WTC11 (cell line): ENCODE data around the gene KRTAP10-6. TPM values are rescaled to one million over a fixed set of nuclear protein-coding genes. Genes with fewer than 3 reads are reported as not detected.
"Not testable (repeated sequence)": the region's sequence is repeated elsewhere in the genome, so short reads cannot be mapped to it uniquely, and the experiment has no call there.

Experiments used
- ATAC-seq: fragments of 200-7000 bp; cut with Tn5 transposase; 2 replicates; pipeline ENCODE4 v1.10.0; 2021; ENCODE audit warnings: mild to moderate bottlenecking, moderate library complexity
- CTCF ChIA-PET: fragments of 300-600 bp; sonication (Branson Sonifier 250); formaldehyde crosslinking; loops from one replicate; lab custom pipeline; 2021; ENCODE audit warnings: antibody characterized with exemption; lab: Charles Lee
- POLR2A ChIA-PET: fragments of 350-600 bp; sonication (Branson Sonifier 250); formaldehyde crosslinking; loops from one replicate; lab custom pipeline; 2021; ENCODE audit warnings: antibody characterized with exemption; lab: Charles Lee
- DNase-seq: peaks from one replicate; pipeline ENCODE4 v3.0.0; 2021; ENCODE audit warnings: low spot score
- H3K27ac Mint-ChIP-seq: 2 replicates; pipeline ENCODE4 v1.8.0; 2021; ENCODE audit warnings: mixed read lengths
- H3K27me3 Mint-ChIP-seq: 2 replicates; pipeline ENCODE4 v1.8.0; 2021; ENCODE audit warnings: low read depth, mild to moderate bottlenecking, moderate library complexity, mixed read lengths
- H3K36me3 Mint-ChIP-seq: 2 replicates; pipeline ENCODE4 v1.8.0; 2021; ENCODE audit warnings: mixed read lengths
- H3K4me1 Mint-ChIP-seq: 2 replicates; pipeline ENCODE4 v1.8.0; 2022; ENCODE audit warnings: mixed read lengths
- H3K4me3 Mint-ChIP-seq: 2 replicates; pipeline ENCODE4 v1.8.0; 2021; ENCODE audit warnings: mild to moderate bottlenecking, moderate library complexity, mixed read lengths
- H3K9me3 Mint-ChIP-seq: 2 replicates; pipeline ENCODE4 v1.8.0; 2021; ENCODE audit warnings: mixed read lengths
- ATF1 ChIP-seq: sonication (generic); formaldehyde crosslinking; IDR thresholded peaks from 2 replicates; pipeline ENCODE4 v1.8.1; 2023; ENCODE audit warnings: mild to moderate bottlenecking, moderate library complexity, missing genetic modification reagents
- FOXK1 ChIP-seq: sonication (generic); formaldehyde crosslinking; IDR thresholded peaks from 2 replicates; pipeline ENCODE4 v1.8.0; 2022; ENCODE audit warnings: mild to moderate bottlenecking, moderate library complexity, missing genetic modification reagents
- GTF2I ChIP-seq: fragments of 250-450 bp; sonication (Bioruptor Pico); conservative IDR thresholded peaks from 2 replicates; pipeline ENCODE4 v1.4.0; 2021; ENCODE audit warnings: mild to moderate bottlenecking
- NFE2L1 ChIP-seq: sonication (generic); formaldehyde crosslinking; IDR thresholded peaks from 2 replicates; pipeline ENCODE4 v1.8.1; 2023; ENCODE audit warnings: missing genetic modification reagents
- NR3C1 ChIP-seq: sonication (generic); formaldehyde crosslinking; conservative IDR thresholded peaks from 2 replicates; pipeline ENCODE4 v1.8.1; 2023; ENCODE audit warnings: low read depth, mild to moderate bottlenecking, missing genetic modification reagents
- PRRX2 ChIP-seq: fragments of 250-450 bp; sonication (Bioruptor Pico); IDR thresholded peaks from 2 replicates; pipeline ENCODE4 v1.8.0; 2021; ENCODE audit warnings: mild to moderate bottlenecking
- TCF7 ChIP-seq: sonication (generic); formaldehyde crosslinking; IDR thresholded peaks from 2 replicates; pipeline ENCODE4 v1.8.0; 2022; ENCODE audit warnings: mild to moderate bottlenecking, low read depth, missing genetic modification reagents, moderate library complexity
- TP53 ChIP-seq: sonication (generic); formaldehyde crosslinking; IDR thresholded peaks from 2 replicates; pipeline ENCODE4 v1.8.1; 2023; ENCODE audit warnings: mild to moderate bottlenecking, missing genetic modification reagents
- ZNF121 ChIP-seq: sonication (generic); formaldehyde crosslinking; IDR thresholded peaks from 2 replicates; pipeline ENCODE4 v1.8.0; 2023; ENCODE audit warnings: missing genetic modification reagents
- ZNF219 ChIP-seq: sonication (generic); formaldehyde crosslinking; IDR thresholded peaks from 2 replicates; pipeline ENCODE4 v1.8.0; 2023; ENCODE audit warnings: missing genetic modification reagents, mild to moderate bottlenecking, borderline replicate concordance
- total RNA-seq: library from RNA; stranded (reverse); gene quantifications from 3 replicates; pipeline ENCODE4 v1.2.3, GENCODE V29; 2021
- TF ChIP-seq, protein P1 (sequence below): sonication (generic); formaldehyde crosslinking; IDR thresholded peaks from 2 replicates; pipeline ENCODE4 v1.8.1; 2022; ENCODE audit warnings: mild to moderate bottlenecking, missing genetic modification reagents, moderate library complexity, borderline replicate concordance
- TF ChIP-seq, protein P2 (sequence below): sonication (generic); formaldehyde crosslinking; IDR thresholded peaks from 2 replicates; pipeline ENCODE4 v1.8.1; 2023; ENCODE audit warnings: mild to moderate bottlenecking, missing genetic modification reagents
- TF ChIP-seq, protein P3 (sequence below): fragments of 250-450 bp; sonication (Bioruptor Pico); conservative IDR thresholded peaks from 2 replicates; pipeline ENCODE4 v1.9.0; 2021; ENCODE audit warnings: mild to moderate bottlenecking
- TF ChIP-seq, protein P4 (sequence below): sonication (generic); formaldehyde crosslinking; IDR thresholded peaks from 2 replicates; pipeline ENCODE4 v1.8.0; 2023; ENCODE audit warnings: mild to moderate bottlenecking, missing genetic modification reagents
- TF ChIP-seq, protein P5 (sequence below): sonication (generic); formaldehyde crosslinking; IDR thresholded peaks from 2 replicates; pipeline ENCODE4 v1.8.1; 2022; ENCODE audit warnings: mild to moderate bottlenecking, moderate library complexity, missing genetic modification reagents

KRTAP10-6 gene
- total RNA-seq, 1 experiment from 2014 or later: 0.17 TPM

DNA sequence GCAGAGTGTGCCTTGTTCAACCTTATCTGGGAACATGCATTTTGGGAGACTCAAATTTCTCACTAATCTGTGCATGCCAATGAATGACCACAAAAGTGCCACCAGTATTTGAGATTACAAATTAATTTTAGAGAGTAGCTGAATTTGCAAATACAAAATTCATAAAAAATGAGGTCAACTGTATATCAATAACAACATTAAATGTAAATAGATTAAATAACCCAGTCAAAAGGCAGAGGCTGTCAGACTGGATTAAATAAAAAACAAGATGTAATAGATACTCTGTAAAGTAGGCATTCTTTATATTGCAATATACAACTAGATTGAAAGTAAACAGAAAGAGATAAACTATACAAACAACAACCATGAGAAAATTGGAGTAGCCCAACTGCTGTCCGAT lies 28.2 kb downstream of the KRTAP10-6 start:
- ChIA-PET POLR2A (no interaction called here), CTCF (no interaction called here)
- Mint-ChIP-seq H3K4me3 (no peak overlapping the region), H3K27me3 (no peaks in the 10 kb centered on the region; the same call in none of the 2 replicates), H3K27ac (no peak overlapping the region), H3K36me3 (no peaks in the 10 kb centered on the region), H3K9me3 (peaks cover 10% of the 10 kb centered on the region), H3K4me1 (no peaks in the 10 kb centered on the region)
- DNase-seq (no peak), ATAC-seq (no peak)
- TF ChIP-seq TCF7 (CRISPR knock-in tag) (no peak), PRRX2 (CRISPR knock-in tag) (no peak), FOXK1 (CRISPR knock-in tag) (no peak), ZNF219 (CRISPR knock-in tag) (no peak)
- TF ChIP-seq, protein P1, sequence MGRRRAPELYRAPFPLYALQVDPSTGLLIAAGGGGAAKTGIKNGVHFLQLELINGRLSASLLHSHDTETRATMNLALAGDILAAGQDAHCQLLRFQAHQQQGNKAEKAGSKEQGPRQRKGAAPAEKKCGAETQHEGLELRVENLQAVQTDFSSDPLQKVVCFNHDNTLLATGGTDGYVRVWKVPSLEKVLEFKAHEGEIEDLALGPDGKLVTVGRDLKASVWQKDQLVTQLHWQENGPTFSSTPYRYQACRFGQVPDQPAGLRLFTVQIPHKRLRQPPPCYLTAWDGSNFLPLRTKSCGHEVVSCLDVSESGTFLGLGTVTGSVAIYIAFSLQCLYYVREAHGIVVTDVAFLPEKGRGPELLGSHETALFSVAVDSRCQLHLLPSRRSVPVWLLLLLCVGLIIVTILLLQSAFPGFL (CRISPR knock-in tag): no peak
- TF ChIP-seq, protein P2, sequence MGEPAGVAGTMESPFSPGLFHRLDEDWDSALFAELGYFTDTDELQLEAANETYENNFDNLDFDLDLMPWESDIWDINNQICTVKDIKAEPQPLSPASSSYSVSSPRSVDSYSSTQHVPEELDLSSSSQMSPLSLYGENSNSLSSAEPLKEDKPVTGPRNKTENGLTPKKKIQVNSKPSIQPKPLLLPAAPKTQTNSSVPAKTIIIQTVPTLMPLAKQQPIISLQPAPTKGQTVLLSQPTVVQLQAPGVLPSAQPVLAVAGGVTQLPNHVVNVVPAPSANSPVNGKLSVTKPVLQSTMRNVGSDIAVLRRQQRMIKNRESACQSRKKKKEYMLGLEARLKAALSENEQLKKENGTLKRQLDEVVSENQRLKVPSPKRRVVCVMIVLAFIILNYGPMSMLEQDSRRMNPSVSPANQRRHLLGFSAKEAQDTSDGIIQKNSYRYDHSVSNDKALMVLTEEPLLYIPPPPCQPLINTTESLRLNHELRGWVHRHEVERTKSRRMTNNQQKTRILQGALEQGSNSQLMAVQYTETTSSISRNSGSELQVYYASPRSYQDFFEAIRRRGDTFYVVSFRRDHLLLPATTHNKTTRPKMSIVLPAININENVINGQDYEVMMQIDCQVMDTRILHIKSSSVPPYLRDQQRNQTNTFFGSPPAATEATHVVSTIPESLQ: no peak

DNA sequence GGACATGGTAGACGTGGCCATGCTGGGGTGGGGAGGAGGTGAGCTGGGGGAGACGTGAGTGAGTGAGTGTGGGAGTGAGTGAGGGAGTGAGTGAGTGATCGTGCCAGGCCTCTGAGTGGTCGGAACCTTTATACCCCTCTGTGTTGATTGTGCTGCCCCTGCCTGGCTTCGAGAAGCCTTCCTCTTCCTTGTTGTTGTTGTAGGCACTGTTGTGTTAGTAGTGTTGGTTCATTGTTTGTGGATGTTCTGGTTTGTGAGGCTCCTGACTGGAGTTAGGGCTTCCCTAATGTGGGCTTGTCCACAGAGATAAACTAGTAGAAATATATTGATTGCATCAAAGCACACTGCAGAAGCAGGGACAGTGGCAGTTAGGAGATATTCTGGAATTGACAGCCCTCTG lies 33.6 kb downstream of the KRTAP10-6 start, which contains the start of gene KRTAP10-3:
KRTAP10-3 (minus strand) TSS at position 101 of the 400 bp plus-strand sequence; CDS start at position 21, 80 bp downstream.
- Mint-ChIP-seq H3K36me3 (no peaks in the 10 kb centered on the region), H3K9me3 (peaks cover 10% of the 10 kb centered on the region), H3K4me1 (peaks cover 12% of the 10 kb centered on the region), H3K27ac (0 out of 2 replicates have a peak within 1 kb of the TSS, but pooled peaks have one; percentile 24), H3K27me3 (no peaks in the 10 kb centered on the region; the same call in none of the 2 replicates), H3K4me3 (no peak within 1 kb of the TSS)
- ATAC-seq (no peak), DNase-seq (no peak)
- ChIA-PET POLR2A (no interaction called here), CTCF (no interaction called here)
- TF ChIP-seq ZNF121 (CRISPR knock-in tag) (no peak), NR3C1 (no peak), TP53 (CRISPR knock-in tag) (no peak), NFE2L1 (no peak), ATF1 (no peak), GTF2I (CRISPR knock-in tag) (no peak)
- TF ChIP-seq, protein P3, sequence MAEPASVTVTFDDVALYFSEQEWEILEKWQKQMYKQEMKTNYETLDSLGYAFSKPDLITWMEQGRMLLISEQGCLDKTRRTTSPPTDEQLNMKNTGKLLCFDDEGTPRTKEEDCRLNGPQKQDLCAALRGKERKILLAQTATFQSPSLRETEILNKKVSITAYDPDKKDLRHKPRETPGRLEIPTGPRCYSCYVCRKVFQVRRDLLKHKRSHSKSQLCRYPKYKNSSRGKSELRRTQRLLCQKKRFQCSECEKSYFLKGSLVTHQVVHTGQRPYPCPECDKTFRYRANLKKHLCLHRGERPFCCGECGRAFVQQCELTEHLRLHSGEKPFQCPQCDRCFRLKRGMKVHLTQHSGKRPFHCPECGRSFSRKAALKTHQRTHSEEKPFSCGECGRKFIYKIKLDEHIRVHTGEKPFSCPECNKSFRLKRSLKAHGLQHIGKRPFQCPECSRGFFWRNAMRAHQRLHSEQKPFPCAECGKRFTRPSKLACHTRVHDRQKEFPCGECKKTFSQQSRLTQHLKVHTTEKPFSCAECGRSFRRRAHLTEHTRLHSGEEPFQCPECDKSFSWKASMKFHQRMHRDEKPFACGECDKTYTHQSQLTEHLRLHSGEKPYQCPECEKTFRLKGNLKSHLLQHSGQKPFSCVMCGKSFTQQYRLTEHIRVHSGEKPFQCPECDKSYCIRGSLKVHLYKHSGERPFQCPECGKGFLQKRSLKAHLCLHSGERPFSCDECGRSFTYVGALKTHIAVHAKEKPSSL: no peak
- TF ChIP-seq, protein P4, sequence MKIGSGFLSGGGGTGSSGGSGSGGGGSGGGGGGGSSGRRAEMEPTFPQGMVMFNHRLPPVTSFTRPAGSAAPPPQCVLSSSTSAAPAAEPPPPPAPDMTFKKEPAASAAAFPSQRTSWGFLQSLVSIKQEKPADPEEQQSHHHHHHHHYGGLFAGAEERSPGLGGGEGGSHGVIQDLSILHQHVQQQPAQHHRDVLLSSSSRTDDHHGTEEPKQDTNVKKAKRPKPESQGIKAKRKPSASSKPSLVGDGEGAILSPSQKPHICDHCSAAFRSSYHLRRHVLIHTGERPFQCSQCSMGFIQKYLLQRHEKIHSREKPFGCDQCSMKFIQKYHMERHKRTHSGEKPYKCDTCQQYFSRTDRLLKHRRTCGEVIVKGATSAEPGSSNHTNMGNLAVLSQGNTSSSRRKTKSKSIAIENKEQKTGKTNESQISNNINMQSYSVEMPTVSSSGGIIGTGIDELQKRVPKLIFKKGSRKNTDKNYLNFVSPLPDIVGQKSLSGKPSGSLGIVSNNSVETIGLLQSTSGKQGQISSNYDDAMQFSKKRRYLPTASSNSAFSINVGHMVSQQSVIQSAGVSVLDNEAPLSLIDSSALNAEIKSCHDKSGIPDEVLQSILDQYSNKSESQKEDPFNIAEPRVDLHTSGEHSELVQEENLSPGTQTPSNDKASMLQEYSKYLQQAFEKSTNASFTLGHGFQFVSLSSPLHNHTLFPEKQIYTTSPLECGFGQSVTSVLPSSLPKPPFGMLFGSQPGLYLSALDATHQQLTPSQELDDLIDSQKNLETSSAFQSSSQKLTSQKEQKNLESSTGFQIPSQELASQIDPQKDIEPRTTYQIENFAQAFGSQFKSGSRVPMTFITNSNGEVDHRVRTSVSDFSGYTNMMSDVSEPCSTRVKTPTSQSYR (CRISPR knock-in tag): no peak
- TF ChIP-seq, protein P5, sequence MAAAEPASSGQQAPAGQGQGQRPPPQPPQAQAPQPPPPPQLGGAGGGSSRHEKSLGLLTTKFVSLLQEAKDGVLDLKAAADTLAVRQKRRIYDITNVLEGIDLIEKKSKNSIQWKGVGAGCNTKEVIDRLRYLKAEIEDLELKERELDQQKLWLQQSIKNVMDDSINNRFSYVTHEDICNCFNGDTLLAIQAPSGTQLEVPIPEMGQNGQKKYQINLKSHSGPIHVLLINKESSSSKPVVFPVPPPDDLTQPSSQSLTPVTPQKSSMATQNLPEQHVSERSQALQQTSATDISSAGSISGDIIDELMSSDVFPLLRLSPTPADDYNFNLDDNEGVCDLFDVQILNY (CRISPR knock-in tag): no peak

DNA sequence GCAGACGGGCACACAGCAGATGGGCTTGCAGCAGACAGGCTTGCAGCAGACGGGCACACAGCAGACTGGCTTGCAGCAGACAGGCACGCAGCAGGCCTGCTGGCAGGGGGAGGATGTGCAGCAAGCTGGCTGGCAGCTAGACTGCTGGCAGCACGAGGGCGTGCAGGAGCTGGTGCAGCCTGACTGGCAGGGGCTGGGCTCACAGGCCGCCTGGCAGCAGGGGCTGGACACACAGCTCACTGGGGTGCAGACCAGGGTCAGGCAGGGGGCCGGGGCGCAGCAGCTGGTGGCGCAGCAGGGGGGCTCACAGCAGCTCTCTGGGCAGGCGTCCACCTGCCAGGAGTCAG lies 34.0 kb downstream of the KRTAP10-6 start:
- DNase-seq, POLR2A ChIA-PET, H3K9me3 Mint-ChIP-seq, H3K27me3 Mint-ChIP-seq, H3K4me3 Mint-ChIP-seq, H3K36me3 Mint-ChIP-seq, H3K27ac Mint-ChIP-seq, ATAC-seq: not testable (repeated sequence)
- CTCF ChIA-PET: interaction anchor here (1.3 kb wide), 1 partner anchor 48 kb away, joined by 5 read pairs; no protein-coding TSS in a partner anchor
- peaks cover 12% of the 10 kb centered on the region for H3K4me1 Mint-ChIP-seq
